ENCODE measurements around the gene ERFE. TPM values are rescaled to one million over a fixed set of nuclear protein-coding genes. Genes with fewer than 3 reads are reported as not detected.

The ERFE gene
- total RNA-seq, 1 experiment from 2014 or later: 4.5 TPM

DNA sequence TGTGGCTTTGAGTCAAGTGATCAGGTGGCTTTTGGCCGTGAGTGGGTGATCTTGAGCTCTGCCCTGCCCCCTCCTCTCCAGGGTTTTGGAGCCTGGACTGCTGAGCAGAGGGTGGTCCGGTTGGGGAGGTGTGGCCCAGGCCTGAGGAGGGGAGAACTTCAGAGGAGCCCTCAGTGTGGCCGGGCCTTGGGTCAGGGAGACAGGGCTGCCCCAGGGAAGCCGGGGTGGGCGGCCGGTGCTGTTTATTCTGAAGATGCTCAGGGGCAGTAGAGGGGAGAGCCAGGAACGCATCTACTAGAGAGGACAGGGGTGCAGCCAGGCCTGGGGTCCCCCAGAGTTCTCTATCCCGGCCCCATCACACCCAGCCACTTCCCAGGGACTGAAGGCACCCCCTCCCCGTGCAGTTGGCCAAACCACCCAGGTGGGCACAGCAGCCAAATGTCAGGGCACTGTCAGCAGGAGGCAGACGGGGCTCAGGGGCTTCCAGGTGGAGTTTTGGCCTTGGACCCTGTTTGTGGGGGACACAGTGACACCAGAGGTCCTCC is 963 bp downstream of the ERFE start:
- ATAC-seq (no peak), DNase-seq (ENCODE audit: low spot score) (no peak)
- CTCF ChIA-PET: interaction anchor here (0.8 to 2.2 kb wide), 15 partner anchors 15 to 301 kb away, joined by 3 to 35 read pairs (median 4); no protein-coding TSS in a partner anchor
- no peak overlapping the region for H3K27ac Mint-ChIP-seq
- peak overlapping the region; percentile 71 for H3K4me3 Mint-ChIP-seq
- POLR2A ChIA-PET: no interaction called here
- peaks cover 49% of the 10 kb centered on the region for H3K27me3 Mint-ChIP-seq (ENCODE audit: low read depth)
- H3K36me3 Mint-ChIP-seq: no peaks in the 10 kb centered on the region
- H3K4me1 Mint-ChIP-seq: peaks cover 11% of the 10 kb centered on the region
- no peaks in the 10 kb centered on the region for H3K9me3 Mint-ChIP-seq
- TF ChIP-seq, protein P1, sequence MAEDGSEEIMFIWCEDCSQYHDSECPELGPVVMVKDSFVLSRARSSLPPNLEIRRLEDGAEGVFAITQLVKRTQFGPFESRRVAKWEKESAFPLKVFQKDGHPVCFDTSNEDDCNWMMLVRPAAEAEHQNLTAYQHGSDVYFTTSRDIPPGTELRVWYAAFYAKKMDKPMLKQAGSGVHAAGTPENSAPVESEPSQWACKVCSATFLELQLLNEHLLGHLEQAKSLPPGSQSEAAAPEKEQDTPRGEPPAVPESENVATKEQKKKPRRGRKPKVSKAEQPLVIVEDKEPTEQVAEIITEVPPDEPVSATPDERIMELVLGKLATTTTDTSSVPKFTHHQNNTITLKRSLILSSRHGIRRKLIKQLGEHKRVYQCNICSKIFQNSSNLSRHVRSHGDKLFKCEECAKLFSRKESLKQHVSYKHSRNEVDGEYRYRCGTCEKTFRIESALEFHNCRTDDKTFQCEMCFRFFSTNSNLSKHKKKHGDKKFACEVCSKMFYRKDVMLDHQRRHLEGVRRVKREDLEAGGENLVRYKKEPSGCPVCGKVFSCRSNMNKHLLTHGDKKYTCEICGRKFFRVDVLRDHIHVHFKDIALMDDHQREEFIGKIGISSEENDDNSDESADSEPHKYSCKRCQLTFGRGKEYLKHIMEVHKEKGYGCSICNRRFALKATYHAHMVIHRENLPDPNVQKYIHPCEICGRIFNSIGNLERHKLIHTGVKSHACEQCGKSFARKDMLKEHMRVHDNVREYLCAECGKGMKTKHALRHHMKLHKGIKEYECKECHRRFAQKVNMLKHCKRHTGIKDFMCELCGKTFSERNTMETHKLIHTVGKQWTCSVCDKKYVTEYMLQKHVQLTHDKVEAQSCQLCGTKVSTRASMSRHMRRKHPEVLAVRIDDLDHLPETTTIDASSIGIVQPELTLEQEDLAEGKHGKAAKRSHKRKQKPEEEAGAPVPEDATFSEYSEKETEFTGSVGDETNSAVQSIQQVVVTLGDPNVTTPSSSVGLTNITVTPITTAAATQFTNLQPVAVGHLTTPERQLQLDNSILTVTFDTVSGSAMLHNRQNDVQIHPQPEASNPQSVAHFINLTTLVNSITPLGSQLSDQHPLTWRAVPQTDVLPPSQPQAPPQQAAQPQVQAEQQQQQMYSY (CRISPR knock-in tag; IDR thresholded peaks at IDR 0.05): 0 out of 2 replicates have a peak, but pooled peaks have one; percentile 5
- TF ChIP-seq ZNF396 (CRISPR knock-in tag; IDR thresholded peaks at IDR 0.05; ENCODE audit: borderline replicate concordance): no peak
- TF ChIP-seq OVOL2 (CRISPR knock-in tag; IDR thresholded peaks at IDR 0.05; ENCODE audit: borderline replicate concordance): no peak

DNA sequence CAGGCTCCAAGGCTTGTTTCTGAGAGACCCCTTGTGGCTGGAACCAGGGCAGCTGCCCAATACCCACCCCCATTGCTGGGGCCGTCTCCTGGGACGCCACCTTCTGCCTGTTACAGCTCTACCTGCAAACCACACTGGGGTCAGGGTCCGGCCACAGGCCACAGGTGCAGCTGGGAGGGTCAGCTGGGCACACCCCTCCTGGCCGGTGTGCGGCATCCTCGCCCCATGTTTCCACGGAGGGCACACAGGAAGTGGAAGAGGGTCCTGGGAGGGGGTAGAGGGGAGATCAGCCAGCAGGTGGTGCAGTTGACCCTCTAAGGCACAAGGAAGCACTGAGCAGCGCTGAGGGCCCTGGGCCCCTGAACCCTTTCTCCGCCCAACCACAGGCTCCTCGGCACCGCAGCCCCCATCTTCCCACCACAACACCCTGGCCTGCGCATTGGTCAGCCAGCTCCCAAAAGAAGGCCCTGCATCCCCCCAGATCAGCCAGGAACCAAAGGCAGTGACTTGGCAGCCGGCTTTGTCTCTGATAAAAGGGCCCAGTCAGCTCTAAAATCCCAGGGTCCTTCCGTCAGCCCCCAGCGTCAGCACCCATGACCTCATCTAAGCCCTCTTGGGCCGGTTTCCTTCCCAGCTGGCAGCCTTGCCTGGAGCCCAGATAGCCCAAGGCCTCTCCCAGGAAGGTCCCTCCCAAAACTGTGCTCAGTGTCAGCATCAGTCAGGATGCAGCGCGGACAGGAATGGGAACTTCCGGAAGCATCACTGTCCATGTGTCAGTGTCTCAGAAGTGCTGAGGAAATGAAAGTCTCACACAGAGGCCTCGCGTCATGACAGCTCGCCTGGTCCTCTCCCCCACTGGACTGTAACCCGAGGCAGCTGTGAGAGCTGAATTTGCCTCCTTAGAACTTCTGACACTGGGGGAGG is 1.7 kb downstream of the ERFE start:
- ChIA-PET CTCF (interaction anchor here (0.8 to 2.2 kb wide), 17 partner anchors 13 to 302 kb away, joined by 3 to 35 read pairs (median 4); no protein-coding TSS in a partner anchor), POLR2A (no interaction called here)
- H3K27ac Mint-ChIP-seq: no peak overlapping the region
- H3K4me3 Mint-ChIP-seq: peak overlapping the region; percentile 71
- peak; percentile 36 for ATAC-seq
- H3K36me3 Mint-ChIP-seq: no peaks in the 10 kb centered on the region
- H3K9me3 Mint-ChIP-seq: no peaks in the 10 kb centered on the region
- H3K27me3 Mint-ChIP-seq (ENCODE audit: low read depth): peaks cover 56% of the 10 kb centered on the region
- DNase-seq (ENCODE audit: low spot score): peak; percentile 63
- H3K4me1 Mint-ChIP-seq: peaks cover 11% of the 10 kb centered on the region
- TF ChIP-seq, protein P1 (CRISPR knock-in tag; IDR thresholded peaks at IDR 0.05): 0 out of 2 replicates have a peak, but pooled peaks have one; percentile 2
- TF ChIP-seq, protein P2, sequence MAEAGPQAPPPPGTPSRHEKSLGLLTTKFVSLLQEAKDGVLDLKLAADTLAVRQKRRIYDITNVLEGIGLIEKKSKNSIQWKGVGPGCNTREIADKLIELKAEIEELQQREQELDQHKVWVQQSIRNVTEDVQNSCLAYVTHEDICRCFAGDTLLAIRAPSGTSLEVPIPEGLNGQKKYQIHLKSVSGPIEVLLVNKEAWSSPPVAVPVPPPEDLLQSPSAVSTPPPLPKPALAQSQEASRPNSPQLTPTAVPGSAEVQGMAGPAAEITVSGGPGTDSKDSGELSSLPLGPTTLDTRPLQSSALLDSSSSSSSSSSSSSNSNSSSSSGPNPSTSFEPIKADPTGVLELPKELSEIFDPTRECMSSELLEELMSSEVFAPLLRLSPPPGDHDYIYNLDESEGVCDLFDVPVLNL (CRISPR knock-in tag; IDR thresholded peaks at IDR 0.05; ENCODE audit: borderline replicate concordance, low read depth): no peak
- TF ChIP-seq TEAD4 (CRISPR knock-in tag; IDR thresholded peaks at IDR 0.05) (no peak), NR1H2 (CRISPR knock-in tag; IDR thresholded peaks at IDR 0.05) (no peak)
- TF ChIP-seq, protein P3, sequence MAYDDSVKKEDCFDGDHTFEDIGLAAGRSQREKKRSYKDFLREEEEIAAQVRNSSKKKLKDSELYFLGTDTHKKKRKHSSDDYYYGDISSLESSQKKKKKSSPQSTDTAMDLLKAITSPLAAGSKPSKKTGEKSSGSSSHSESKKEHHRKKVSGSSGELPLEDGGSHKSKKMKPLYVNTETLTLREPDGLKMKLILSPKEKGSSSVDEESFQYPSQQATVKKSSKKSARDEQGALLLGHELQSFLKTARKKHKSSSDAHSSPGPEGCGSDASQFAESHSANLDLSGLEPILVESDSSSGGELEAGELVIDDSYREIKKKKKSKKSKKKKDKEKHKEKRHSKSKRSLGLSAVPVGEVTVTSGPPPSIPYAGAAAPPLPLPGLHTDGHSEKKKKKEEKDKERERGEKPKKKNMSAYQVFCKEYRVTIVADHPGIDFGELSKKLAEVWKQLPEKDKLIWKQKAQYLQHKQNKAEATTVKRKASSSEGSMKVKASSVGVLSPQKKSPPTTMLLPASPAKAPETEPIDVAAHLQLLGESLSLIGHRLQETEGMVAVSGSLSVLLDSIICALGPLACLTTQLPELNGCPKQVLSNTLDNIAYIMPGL (CRISPR knock-in tag; IDR thresholded peaks at IDR 0.05): peak; percentile 58; the same call in 1 of the 2 replicates
- TF ChIP-seq, protein P4, sequence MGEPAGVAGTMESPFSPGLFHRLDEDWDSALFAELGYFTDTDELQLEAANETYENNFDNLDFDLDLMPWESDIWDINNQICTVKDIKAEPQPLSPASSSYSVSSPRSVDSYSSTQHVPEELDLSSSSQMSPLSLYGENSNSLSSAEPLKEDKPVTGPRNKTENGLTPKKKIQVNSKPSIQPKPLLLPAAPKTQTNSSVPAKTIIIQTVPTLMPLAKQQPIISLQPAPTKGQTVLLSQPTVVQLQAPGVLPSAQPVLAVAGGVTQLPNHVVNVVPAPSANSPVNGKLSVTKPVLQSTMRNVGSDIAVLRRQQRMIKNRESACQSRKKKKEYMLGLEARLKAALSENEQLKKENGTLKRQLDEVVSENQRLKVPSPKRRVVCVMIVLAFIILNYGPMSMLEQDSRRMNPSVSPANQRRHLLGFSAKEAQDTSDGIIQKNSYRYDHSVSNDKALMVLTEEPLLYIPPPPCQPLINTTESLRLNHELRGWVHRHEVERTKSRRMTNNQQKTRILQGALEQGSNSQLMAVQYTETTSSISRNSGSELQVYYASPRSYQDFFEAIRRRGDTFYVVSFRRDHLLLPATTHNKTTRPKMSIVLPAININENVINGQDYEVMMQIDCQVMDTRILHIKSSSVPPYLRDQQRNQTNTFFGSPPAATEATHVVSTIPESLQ (CRISPR knock-in tag; IDR thresholded peaks at IDR 0.05): no peak
- TF ChIP-seq, protein P5, sequence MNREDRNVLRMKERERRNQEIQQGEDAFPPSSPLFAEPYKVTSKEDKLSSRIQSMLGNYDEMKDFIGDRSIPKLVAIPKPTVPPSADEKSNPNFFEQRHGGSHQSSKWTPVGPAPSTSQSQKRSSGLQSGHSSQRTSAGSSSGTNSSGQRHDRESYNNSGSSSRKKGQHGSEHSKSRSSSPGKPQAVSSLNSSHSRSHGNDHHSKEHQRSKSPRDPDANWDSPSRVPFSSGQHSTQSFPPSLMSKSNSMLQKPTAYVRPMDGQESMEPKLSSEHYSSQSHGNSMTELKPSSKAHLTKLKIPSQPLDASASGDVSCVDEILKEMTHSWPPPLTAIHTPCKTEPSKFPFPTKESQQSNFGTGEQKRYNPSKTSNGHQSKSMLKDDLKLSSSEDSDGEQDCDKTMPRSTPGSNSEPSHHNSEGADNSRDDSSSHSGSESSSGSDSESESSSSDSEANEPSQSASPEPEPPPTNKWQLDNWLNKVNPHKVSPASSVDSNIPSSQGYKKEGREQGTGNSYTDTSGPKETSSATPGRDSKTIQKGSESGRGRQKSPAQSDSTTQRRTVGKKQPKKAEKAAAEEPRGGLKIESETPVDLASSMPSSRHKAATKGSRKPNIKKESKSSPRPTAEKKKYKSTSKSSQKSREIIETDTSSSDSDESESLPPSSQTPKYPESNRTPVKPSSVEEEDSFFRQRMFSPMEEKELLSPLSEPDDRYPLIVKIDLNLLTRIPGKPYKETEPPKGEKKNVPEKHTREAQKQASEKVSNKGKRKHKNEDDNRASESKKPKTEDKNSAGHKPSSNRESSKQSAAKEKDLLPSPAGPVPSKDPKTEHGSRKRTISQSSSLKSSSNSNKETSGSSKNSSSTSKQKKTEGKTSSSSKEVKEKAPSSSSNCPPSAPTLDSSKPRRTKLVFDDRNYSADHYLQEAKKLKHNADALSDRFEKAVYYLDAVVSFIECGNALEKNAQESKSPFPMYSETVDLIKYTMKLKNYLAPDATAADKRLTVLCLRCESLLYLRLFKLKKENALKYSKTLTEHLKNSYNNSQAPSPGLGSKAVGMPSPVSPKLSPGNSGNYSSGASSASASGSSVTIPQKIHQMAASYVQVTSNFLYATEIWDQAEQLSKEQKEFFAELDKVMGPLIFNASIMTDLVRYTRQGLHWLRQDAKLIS (CRISPR knock-in tag; IDR thresholded peaks at IDR 0.05; ENCODE audit: borderline replicate concordance): no peak

Measured in WTC11 (cell line).